SU-DHL-6 (cell line): ENCODE results near the gene TMEM52B.
"Not testable (repeated sequence)": the region's sequence is repeated elsewhere in the genome, so short reads cannot be mapped to it uniquely, and the experiment has no call there.

ENCODE experiments used
- CTCF ChIP-seq: fragments of 200-600 bp; sonication (generic); IDR thresholded peaks from one replicate; pipeline ENCODE4 v1.5.1; 2017; ENCODE audit warnings: antibody characterized with exemption, mild to moderate bottlenecking, low read length, moderate library complexity; ENCODE audit not compliant: insufficient read depth, poor library complexity, severe bottlenecking
- EZH2phosphoT487 ChIP-seq: fragments of 200-600 bp; sonication (generic), shearing (Covaris generic); conservative IDR thresholded peaks from 2 replicates; pipeline ENCODE4 v1.6.1; 2018; ENCODE audit warnings: mild to moderate bottlenecking, antibody characterized with exemption, low read length, moderate library complexity, mixed read lengths

DNA sequence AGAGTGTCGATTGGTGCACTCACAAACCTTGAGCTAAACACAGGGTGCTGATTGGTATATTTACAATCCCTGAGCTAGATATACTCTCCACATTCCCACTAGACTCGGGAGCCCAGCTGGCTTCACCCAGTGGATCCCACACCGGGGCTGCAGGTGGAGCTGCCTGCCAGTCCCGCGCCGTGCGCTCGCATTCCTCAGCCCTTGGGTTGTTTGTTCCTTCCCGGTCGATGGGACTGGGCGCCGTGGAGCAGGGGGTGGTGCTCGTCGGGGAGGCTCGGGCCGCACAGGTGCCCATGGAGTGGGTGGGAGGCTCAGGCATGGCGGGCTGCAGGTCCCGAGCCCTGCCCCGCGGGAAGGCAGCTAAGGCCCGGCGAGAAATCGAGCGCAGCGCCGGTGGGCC lies 46.6 kb downstream of the TMEM52B start:
- TF ChIP-seq CTCF, EZH2phosphoT487: not testable (repeated sequence)
